Measurements from ENCODE around the gene DOK6.

DOK6 gene

GRCh38 chr18:69752737-69753380 is 352.2 kb downstream of the DOK6 start:
- DNase-seq (ENCODE audit: low spot score) = no peak

GRCh38 chr18:69754108-69754507 is 353.4 kb downstream of the DOK6 start:
- no peak for DNase-seq (ENCODE audit: low spot score)

DNA sequence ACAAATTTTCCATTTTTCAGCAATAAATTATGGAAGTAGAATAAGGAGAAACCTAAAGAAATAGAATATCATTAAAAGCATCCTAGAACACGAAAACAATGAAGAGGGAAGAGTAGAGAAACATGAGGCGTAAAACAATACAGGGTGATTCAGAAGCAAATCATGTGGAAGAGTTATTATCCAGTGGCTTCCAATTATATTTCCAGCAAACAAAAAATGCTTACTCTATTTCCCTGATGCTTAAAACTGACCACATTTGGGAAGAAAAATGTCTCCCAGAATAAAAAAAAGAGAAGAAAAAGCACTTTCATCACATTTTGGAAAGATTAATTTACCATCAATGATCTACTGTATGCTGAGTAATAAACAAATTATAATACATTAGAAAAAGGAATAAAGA is 354.4 kb downstream of the DOK6 start:
- DNase-seq (ENCODE audit: low spot score) = no peak

- no peak for DNase-seq (ENCODE audit: low spot score)
These were observed 355.3 kb downstream of the DOK6 start for GRCh38 chr18:69755856-69756496.

DNA sequence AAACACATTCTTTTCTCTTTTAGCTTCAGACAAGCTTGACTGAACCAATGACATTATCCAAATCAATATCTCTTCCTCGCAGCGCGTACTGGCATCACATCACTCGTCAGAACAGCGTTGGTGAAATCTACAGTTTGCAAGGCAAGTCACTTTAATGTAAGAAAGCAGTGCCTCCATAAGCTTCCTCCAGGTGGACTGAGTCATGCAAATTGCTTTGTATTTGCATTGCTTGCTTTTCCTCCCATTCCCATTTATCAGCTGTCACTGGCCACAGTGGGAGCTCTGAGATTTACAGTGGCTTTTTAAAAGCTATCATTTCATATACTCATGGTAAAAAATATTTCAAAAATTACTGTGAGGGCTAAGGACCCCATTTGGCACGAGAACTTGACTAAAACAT is 357.0 kb downstream of the DOK6 start:
- DNase-seq (ENCODE audit: low spot score) = no peak

GRCh38 chr18:69758458-69758857 is 357.8 kb downstream of the DOK6 start:
- no peak for DNase-seq (ENCODE audit: low spot score)

- DNase-seq (ENCODE audit: low spot score) = no peak
These were observed 358.4 kb downstream of the DOK6 start for GRCh38 chr18:69759046-69759445.

DNA sequence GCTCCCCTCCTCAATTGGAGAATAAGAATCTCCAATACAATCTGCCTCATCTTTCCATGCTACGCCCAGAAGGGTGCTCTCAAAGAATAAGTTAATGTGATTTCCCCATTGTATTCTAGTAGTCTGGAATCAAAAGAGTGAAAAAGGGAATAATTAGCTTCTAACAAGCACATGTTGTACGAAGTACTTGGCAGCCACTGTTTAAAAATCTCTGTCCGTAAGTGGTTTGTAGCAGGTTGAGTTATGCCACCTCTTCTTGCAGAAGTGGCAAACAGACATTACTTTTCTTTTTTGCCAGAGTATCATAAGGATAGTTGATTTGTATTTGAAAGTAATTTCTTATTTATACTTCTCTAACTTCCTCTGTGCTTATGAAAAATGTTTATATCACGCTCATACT is 362.3 kb downstream of the DOK6 start:
- no peak for DNase-seq (ENCODE audit: low spot score)

- DNase-seq (ENCODE audit: low spot score) = no peak
These were observed 363.1 kb downstream of the DOK6 start for GRCh38 chr18:69763821-69764220.

DNA sequence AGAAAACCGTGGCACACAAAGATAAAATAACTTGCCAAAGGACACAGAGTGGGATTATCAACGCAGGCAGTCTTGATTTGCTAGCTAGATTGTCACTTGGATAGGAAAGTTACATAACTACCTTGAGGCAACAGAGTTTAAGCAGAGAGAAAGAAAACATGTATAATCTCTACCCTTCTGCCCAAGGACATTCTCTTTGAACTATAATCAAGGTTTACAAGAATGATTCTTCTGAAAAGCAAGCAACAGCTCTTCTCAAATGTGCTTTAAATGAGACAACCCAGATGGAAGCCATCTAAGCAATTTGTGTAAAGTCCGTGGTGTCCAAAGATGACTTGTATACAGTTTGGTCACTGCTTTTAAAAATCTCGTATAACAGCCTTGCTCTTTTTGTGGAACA is 369.6 kb downstream of the DOK6 start:
- DNase-seq (ENCODE audit: low spot score) = no peak

GRCh38 chr18:69774831-69775230 is 374.1 kb downstream of the DOK6 start:
- no peak for DNase-seq (ENCODE audit: low spot score)

DNA sequence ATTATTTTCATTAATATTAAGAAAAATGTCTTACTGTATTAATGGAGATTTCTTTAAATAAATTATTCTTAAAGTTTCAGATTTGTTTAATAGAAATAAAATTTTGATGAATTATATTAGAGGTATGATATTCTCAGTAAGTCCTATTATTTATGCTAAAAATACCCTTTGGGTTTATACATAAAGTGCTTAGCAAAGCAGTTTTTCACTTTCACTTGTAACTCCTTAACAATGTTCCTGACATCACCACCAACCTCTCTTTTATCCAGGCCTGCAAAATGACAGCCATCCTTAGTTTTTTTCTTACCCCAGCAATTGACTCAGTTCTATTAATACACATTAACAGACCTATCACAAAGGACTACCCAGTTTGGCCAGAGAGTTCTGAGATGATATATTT is 376.6 kb downstream of the DOK6 start:
- DNase-seq (ENCODE audit: low spot score) = no peak

DNA sequence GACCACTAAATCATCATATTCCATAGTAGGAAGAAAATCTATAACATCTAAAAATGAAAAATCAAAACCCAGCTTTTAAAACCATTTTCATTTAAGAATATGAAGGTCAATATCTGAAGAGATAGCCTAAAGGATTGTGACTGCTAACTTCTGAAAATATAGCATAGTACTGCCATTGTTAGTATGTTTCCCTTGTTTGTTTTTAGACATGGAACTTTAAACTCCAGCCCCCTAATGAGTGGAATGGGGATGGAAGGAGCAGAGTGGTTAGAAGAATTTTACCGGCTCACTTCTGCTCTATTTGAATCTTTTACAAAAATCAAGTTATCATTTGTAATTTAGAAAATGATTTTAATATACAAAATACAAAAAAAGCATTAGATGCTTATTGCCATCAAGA is 378.0 kb downstream of the DOK6 start:
- DNase-seq (ENCODE audit: low spot score) = no peak

GRCh38 chr18:69780851-69781250 is 380.2 kb downstream of the DOK6 start:
- DNase-seq (ENCODE audit: low spot score) = no peak

- DNase-seq (ENCODE audit: low spot score) = no peak
These were observed 384.1 kb downstream of the DOK6 start for GRCh38 chr18:69784815-69785214.

GRCh38 chr18:69785466-69785865 is 384.8 kb downstream of the DOK6 start:
- no peak for DNase-seq (ENCODE audit: low spot score)

GRCh38 chr18:69786427-69786826 is 385.7 kb downstream of the DOK6 start:
- DNase-seq (ENCODE audit: low spot score) = no peak

GRCh38 chr18:69787825-69788547 is 387.3 kb downstream of the DOK6 start:
- no peak for DNase-seq (ENCODE audit: low spot score)

DNA sequence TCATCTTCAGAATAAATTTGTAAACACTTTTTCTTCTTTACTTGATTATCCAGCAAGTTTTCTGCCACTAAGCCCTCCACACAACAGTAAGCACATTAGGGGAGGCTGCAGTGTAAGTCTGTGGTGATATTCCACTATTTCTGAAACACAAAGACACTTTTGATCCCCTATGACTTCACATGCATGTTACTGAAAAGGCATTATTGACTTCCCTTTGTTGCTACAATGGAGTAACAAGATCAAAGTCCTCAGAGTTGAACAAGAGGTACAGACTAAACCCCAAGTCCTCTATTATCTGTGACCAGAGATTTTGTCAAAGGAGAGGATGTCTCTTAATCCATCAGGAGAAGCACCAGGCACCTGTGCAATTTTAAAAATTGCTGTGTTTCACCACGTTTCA is 389.1 kb downstream of the DOK6 start:
- no peak for DNase-seq (ENCODE audit: low spot score)

DNA sequence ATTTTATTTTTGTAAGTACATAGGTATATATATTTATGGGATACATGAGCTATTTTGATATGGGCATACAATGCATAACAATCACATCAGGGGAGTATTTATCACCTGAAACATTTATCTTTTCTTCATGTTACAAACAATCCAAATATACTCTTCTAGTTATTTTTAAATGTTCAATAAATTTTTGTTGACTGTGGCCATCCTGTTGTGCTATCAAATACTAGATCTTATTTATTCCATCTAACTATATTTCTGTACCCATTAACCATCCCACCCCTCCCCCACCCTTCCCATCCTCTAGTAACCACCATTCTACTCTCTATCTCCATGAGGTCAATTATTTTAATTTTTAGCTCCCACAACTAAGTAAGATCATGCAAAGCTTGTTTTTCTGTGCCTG is 390.0 kb downstream of the DOK6 start:
- no peak for DNase-seq (ENCODE audit: low spot score)

DNA sequence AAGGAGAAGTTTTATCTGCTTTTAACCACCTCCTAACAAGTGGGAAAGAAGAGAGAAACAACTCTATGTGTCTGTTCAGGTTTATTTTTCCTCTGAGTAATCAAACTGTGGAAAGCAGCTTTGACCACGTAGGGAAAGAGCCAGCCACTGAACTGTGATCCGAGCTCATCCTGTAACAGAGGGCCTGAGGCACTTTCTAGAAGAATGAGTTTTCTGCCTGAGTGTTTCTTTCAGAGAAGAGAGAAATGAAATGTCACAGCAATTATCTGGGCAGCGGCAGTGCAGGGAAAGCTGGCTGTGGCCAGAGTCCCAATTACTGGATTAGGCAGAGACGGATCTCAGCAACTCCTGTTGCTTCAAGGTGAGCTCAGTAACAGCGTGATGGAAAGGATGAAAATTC is 395.1 kb downstream of the DOK6 start:
- no peak for DNase-seq (ENCODE audit: low spot score)

DNA sequence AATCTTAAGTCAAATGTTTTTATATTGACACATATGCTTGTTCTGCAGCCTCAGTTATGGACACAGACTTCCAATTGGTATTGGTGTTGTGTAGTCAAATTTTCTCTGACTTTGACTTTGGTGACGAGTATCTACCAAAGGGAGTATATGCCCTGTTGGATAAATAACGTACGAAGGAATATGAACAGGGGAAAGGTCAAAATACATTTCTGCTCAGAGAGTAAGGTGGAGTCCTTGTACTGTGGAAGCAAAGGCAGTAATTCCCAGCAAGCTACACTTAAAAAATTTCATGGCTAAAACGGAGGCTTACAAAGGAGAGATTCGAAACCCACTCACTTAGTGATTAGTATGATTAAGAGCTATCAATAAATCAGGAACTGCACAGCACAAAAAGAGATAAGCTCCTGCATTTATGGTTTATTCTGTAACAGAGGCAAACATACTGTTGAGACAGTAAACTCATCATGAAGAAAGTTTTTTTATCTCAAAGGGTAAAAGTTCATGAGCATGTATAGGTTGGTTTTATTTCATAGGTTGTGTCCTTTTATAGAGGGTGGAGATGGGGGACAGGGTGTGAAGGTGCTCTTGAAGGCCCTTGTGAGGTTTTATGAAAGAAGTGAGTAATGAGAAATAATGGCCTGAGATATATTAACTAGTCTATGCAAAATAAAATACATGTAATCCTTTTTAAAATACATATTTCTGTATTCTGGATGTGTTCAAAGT is 404.3 kb downstream of the DOK6 start:
- DNase-seq (ENCODE audit: low spot score) = no peak

DNA sequence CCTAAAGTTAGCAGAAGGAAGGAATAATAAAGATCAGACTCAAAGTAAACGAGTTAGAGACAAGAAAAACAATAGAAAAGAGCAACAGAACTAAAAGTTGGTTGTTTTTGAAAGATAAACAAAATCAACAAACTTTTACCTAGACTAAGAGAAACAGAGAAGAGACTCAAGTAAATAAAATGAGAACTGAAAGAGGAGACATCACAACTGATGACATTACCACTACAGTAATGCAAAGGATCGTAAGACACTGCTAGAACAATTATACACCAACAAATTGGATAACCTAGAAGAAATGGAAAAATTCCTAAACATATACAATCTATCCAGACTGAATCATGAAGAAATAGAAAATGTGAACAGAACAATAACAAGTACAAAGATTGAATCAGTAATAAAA is 407.7 kb downstream of the DOK6 start:
- DNase-seq (ENCODE audit: low spot score) = no peak
